Adrenal gland (tissue), 5 donors: ENCODE results near the gene FBLN5.

Experiments
- POLR2A ChIP-seq, 2 donors: fragments of 450-650 bp; IDR thresholded peaks; one replicate each; pipeline ENCODE4 v1.6.1; 2017; ENCODE audit warnings: antibody characterized with exemption in 2 of 2, mild to moderate bottlenecking in 2 of 2, moderate library complexity in 1 of 2
- TF ChIP-seq, protein P1 (sequence below), 6 experiments: fragments of 450-650 bp in 4 of 6; fragments of 200-600 bp in 2 of 6; sonication (generic) in 1 of 6; IDR thresholded peaks; 1 replicate in 5 of 6; 2 replicates in 1 of 6; pipeline versions ENCODE4 v1.5.1 to v1.8.0; 2016 to 2021; ENCODE audit warnings: antibody characterized with exemption in 6 of 6, mild to moderate bottlenecking in 2 of 6, moderate library complexity in 1 of 6
- donor health status: DM: no; HTN: no; CAD: no.

DNA sequence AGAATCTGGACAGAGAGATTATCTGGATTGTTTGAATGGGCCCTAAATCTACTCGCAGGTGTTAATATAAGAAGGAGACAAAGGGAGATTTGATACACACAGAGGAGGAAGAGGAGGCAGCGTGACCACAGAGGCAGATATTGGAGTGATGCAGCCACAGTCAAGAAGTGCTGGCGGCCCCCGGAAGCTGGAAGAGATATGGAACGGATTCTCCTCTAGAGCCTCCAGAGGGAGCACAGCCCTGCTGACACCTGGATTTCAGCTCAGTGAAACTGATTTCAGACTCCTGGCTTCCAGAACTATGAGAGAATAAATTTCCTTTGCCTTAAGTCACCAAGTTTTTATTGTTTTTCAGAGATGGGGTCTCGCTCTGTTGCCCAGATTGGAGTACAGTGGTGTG, 71.0 kb downstream of the FBLN5 start:
- TF ChIP-seq, protein P1, sequence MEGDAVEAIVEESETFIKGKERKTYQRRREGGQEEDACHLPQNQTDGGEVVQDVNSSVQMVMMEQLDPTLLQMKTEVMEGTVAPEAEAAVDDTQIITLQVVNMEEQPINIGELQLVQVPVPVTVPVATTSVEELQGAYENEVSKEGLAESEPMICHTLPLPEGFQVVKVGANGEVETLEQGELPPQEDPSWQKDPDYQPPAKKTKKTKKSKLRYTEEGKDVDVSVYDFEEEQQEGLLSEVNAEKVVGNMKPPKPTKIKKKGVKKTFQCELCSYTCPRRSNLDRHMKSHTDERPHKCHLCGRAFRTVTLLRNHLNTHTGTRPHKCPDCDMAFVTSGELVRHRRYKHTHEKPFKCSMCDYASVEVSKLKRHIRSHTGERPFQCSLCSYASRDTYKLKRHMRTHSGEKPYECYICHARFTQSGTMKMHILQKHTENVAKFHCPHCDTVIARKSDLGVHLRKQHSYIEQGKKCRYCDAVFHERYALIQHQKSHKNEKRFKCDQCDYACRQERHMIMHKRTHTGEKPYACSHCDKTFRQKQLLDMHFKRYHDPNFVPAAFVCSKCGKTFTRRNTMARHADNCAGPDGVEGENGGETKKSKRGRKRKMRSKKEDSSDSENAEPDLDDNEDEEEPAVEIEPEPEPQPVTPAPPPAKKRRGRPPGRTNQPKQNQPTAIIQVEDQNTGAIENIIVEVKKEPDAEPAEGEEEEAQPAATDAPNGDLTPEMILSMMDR (IDR thresholded peaks at IDR 0.05), result no peak
- TF ChIP-seq POLR2A (IDR thresholded peaks at IDR 0.05), result no peak
